ENCODE measurements around the gene MDM1.

- TF ChIP-seq POLR2A (IDR thresholded peaks at IDR 0.05; ENCODE audit: low read depth, low read length) (no peak), SPI1 (IDR thresholded peaks at IDR 0.05; ENCODE audit: low read depth, low read length) (no peak), POLR2AphosphoS5 (IDR thresholded peaks at IDR 0.05; ENCODE audit: low read depth, low read length) (no peak), TAF1 (IDR thresholded peaks at IDR 0.05; ENCODE audit: low read depth, low read length) (no peak), PAX5 (IDR thresholded peaks at IDR 0.05; ENCODE audit: insufficient read depth, low read length, severe bottlenecking) (no peak)
Observed at GRCh38 chr12:68287106-68287505, 45.1 kb downstream of the MDM1 start.

Data from GM12891 (cell line).